SH-SY5Y (cell line): ENCODE results near the gene SLC39A5.

Experiments
- GATA2 ChIP-seq: IDR thresholded peaks from 2 replicates; pipeline ENCODE4 v1.6.1; 2011; ENCODE audit warnings: mild to moderate bottlenecking, low read depth, low read length
- GATA3 ChIP-seq: IDR thresholded peaks from 2 replicates; pipeline ENCODE4 v1.6.1; 2011; ENCODE audit warnings: low read depth, mild to moderate bottlenecking, low read length, moderate library complexity

Gene SLC39A5

DNA sequence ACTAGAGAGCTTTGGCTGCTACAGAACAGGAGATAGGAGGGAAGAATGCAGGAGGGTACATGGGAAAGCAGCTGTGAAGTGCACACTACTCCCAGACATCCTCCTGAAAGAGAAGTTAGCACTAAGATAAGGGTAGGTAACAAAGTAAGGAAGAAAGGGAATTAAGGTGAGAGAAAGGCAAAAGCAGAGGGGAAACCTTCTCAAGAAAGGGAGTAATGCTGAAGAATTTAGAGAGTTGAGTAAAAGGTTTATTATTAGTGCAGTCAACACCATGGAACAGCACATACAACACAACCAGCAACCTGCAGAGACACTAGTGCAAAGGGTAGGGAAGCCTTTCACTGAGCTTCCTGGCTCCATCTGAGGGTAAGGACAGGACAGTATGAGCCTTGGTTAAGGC is 25.6 kb upstream of the SLC39A5 start:
- TF ChIP-seq GATA2 (no peak), GATA3 (no peak)

DNA sequence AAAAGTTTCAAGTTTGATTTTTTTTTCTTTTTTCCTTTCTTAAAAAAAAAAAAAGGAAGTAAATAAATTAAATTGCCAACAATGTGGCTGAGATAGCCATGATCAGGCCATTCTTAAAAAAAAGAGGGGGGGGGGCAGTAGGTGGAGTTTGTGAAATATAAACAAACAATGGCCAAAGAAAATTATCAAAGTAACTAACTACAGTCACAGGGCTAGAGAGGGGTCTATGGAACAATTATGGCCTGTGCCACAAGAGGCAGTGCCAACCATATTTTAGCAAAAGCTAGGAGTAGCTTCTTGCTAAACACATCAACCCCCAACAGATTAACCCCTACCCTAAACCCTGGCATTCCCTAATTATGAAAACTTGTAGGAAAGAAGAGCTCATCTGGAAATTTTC is 24.4 kb upstream of the SLC39A5 start:
- TF ChIP-seq GATA3 (no peak), GATA2 (no peak)

DNA sequence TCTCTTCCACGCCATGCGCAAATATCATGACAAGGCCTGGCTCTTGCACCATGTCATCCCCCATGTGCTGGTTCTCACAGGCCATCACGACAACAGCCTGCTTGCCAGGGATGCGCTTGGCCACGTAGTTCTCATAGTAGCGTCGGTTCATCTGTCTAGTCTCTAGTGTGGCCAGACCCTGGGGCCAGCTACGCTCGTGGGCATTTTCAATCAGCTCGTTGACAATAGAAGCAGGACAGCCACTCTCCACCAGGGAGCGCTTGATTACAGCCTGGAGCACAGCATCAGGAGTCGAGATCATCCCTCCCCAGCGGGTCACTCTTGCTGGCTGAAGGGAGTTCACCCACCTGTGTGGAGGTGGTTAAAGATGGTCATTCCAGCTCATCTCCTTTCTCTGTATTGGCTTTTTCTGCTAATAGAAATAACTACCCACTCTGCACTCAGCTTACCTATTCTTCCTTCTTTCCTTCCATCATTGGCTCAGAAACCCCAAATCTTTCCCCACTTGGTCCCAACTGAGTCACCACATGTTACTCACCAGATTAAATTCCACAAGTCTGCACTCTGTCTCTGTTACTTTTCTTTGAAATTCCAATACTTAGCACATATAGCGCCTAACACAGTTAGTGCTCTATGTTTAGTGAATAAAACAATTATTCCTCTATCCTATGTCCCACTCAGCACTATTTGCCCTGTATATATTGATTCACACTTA is 23.2 kb upstream of the SLC39A5 start:
- TF ChIP-seq GATA2 (no peak), GATA3 (no peak)

DNA sequence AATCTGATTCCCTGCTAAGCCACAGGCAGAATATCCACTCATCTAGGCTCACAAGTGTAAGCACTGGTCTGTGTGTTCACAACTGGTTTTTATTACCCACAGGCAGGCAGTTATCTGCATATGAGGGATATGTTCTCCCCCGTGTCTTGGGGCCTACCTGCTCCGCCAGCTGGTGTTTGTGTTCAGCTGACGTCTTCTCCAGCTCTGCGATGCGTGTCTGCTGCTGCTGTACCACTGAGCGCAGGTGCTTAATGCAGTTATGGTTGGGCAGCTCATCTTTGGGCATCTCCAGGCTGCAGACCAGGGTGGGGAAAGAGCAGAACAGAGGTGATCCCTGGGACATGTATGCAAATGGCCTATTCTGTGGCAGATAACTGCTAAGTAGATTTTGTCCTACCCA is 21.8 kb upstream of the SLC39A5 start:
- TF ChIP-seq GATA3 = no peak
- no peak for TF ChIP-seq GATA2

DNA sequence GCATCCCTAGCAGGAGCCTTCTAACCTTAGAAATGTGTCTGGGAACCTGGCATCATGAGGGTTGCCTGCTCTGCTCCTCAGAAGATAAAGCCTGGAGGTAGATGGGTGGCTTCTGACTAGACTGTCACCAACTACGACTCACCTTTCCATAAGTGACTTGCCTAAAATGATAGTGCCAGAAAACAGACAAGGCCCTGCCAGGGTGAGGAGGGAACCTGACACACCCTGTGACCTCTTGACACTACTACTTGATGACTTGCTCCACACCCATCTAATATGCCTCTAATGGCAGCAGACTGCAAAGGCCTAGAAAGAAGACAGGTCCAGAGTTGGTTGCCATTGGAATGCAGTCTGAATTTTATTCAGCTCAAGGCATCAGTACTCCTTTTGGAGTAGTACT is 17.5 kb upstream of the SLC39A5 start:
- TF ChIP-seq GATA2 (no peak), GATA3 (no peak)

DNA sequence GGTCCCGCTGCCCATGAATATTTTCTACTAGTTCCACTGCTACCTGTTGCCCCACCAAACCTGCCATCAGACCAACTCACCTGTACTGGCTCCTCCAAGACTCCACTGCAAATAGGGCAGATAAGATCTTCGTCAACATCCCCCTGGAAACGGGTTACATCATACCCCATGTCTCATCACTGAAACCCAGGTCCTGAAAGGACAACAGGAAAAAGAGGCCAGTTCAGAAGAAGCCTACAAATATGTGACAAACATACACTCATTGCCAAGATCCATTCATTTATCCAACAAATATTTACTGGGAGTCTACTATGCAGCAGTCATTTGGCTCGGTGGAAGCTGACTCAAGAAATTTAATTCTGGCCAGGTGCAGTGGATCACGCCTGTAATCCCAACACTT is 16.0 kb upstream of the SLC39A5 start:
- TF ChIP-seq GATA3 = no peak
- TF ChIP-seq GATA2 = no peak

DNA sequence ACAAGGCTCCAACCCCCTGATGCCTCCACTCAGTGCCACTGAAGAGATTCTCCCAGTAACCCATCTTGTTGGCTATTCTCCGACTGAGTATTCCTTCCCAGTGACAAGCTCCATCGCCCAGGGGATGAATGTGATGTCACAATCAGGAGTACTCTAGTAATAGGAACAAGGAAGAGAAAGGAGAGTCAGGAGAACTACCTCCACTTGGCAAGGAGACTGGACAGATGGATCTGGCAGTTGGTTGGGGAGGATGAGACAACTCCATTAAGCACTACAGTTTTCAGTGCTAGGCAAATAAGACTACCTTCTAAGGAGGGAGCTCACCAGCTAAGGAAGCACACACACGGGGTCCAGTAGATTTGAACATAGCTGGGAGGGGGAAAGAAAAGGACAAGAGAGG is 13.4 kb upstream of the SLC39A5 start:
- TF ChIP-seq GATA2 (no peak), GATA3 (no peak)

DNA sequence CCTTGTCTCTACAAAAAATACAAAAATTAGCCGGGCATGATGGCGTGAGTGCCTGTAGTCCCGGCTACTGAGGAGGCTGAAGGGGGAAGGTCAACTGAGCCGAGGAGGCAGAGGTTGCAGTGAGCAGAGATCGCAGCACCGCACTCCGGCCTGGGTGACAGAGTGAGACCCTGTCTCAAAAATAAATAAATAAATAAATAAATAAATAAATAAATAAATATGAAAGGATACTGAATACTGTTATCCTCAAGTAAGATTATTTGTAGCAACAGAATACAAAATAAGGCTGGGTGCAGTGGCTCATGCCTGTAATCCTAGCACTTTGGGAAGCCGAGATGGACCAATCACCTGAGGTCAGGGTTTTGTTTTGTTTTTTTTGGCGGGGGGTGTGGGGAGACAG is 10.0 kb upstream of the SLC39A5 start:
- TF ChIP-seq GATA2 = no peak
- no peak for TF ChIP-seq GATA3

DNA sequence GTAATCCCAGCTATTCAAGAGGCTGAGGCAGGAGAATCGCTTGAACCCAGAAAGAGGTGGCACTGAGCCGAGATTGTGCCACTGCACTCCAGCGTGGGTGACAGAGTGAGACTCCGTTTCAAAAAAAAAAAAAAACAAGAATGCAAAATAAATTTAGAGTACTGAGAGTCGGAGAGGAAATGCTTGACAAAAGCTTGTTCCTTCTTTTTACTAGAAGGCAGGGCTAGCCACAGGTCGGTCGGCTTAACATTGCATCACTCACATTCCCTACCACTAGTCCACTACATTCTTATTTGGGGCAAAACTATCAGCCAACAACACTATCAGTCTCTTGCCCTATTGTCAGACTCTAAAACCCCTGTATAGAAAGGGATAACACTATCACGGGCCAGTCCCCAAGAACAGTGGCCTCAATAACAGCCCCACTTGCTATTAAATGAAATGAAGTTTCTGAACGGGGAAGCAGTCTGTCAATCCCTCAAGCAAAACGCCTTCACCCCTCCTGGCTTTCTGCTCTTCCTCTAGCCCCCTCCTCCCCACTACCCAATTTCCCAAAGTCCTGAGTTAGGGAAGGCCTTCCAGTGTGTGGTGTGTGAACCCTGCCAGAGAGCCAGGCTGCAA is 9.1 kb upstream of the SLC39A5 start:
- TF ChIP-seq GATA3 (no peak), GATA2 (no peak)

DNA sequence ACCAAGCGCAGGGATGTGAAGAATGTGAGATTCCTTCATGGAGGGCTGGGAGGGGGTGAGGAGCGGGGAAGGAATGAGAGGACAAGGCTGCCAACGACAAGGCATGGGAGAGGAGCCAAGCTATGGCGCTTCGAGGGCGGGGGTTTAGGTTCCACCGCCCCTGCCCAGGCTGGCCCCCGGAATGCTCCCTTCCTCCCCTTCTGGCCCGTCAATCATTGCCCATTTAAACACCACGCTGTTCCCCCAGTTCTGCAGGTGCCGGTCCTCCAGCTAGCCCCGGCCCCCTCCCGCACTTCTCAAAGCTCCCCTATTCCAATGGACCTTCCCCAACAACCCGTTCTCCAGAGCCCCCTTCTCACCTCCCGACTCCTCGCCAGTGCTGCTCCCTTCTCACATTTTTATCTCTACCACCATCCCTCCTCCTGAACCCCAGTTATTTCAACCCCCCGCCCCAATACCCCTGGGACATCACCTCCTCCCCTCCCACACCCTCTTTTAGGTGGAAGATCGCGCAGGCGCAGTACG is 8.6 kb upstream of the SLC39A5 start:
- TF ChIP-seq GATA2 (no peak), GATA3 (no peak)

DNA sequence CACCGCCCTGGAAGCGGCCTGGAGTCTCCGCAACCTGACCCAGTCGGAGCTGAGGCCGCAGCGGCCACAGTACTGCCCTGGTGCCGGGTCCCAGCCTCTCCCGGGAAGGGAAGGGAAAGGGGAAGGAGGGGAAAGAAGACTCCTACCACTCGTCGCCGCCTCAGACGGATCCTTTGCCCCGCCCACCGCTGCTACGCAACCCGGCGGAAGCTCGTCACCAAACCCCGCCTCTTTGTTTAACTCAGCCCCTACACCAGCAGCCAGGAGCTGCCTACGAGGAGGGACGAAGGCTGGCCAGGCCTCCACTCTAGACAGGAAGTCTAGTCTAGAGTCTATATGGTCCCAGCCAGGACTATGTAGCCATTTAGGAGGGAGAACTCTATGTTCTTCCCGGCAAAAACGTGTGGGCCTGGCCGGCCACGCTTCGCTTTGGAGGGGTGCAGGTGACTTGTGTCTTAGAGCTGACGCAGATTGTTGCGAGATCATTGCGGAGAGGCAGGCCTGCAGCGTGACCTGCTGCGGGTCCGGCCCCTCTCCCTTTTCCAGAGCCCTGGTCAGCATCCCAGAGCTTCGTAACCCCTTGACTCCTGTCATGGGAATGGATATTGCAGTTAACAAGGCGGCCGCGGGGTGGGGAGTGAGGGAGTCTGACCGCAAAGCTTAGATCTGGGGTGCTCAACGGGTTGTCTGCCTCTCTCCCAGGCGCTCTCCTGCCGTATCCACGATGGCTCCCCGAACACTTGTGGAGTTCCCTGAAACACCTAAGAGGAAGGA is 7.9 kb upstream of the SLC39A5 start, which contains the start of gene RNF41:
TSS of gene RNF41 (minus strand) at position 166 of the 774 bp plus-strand sequence. CDS start 7,875 bp downstream, outside the sequence.
- TF ChIP-seq GATA3 (no peak), GATA2 (no peak)

DNA sequence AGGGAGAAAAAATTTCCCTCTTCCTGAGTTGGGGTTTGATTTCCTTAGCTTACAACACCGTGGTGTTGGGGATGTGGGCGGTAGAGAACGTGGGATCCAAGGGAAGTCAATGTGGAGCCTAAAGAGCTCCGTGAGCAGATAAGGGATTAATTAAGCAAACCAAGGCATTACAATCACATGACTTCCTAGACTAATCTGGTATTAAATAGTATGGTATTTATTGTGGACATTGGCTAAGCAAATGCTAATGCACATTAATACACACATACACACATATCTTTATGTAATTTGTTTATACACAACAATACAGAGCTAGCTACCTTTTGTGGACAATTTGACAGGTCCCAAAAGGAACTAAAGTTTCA is 7.3 kb upstream of the SLC39A5 start:
- TF ChIP-seq GATA2 (no peak), GATA3 (no peak)

DNA sequence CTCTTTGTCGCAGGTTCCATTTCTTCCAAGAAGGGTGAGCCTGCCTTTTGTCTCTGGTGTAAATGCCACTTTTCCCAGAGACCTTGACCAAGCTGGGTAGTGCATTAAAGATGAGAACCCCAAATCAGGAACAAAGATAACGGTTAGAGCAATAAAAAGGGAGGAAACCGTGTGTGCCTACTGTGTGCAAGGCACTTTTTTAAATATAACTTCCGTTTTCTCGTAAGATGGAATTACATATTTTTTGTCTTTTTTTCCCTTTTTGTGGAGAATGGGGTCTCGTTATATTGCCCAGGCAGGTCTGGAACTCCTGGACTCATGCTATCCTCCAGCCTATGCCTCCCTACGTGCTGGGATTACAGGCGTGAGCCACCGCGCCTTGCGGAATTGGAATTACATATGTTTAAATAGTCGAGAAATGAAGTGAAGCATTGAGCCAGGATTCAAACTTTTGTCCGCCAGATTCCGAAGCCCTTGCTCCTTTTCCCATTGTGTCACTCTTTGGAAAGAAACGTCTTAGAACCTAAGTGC is 6.2 kb upstream of the SLC39A5 start:
- TF ChIP-seq GATA2 (no peak), GATA3 (no peak)

DNA sequence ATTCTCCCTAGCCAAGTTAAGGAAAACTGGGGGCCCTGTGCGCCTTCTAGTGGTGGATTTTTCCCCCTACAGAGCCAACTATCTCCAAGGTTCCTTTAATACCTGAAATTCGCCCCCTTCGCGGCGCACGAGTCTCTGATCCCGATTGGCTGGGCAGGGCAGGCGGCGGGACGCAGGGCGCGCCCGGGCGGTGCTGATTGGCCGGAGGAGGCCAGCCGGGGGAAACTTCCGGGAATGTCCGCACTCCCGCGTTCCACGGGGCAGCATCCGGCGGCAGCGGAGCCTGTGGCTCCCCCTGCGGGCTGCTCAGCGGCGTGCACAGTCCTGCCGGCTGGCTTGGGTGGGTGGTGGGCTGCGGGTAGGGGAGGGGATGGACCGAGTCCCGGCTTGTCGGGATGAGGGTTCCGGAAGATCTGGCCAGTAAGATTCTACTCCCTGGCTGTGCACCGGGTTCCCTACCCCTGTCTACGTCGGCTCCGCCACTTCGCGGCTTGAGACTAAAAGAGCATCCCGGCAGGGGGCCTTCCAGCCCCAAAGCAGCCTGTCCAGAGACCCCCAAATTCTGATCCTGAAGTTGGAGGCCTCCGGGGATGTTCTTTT is 5.6 kb upstream of the SLC39A5 start, which contains the start of gene NABP2:
TSS of gene NABP2 (plus strand) at position 241 of the 600 bp plus-strand sequence. CDS start 515 bp downstream, outside the sequence.
- TF ChIP-seq GATA2 (no peak), GATA3 (no peak)
